ENCODE measurements around the gene ISL1.

- TF ChIP-seq, protein P1, sequence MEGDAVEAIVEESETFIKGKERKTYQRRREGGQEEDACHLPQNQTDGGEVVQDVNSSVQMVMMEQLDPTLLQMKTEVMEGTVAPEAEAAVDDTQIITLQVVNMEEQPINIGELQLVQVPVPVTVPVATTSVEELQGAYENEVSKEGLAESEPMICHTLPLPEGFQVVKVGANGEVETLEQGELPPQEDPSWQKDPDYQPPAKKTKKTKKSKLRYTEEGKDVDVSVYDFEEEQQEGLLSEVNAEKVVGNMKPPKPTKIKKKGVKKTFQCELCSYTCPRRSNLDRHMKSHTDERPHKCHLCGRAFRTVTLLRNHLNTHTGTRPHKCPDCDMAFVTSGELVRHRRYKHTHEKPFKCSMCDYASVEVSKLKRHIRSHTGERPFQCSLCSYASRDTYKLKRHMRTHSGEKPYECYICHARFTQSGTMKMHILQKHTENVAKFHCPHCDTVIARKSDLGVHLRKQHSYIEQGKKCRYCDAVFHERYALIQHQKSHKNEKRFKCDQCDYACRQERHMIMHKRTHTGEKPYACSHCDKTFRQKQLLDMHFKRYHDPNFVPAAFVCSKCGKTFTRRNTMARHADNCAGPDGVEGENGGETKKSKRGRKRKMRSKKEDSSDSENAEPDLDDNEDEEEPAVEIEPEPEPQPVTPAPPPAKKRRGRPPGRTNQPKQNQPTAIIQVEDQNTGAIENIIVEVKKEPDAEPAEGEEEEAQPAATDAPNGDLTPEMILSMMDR (conservative IDR thresholded peaks at IDR 0.05; ENCODE audit: low read depth, low read length) = no peak
- no peak for TF ChIP-seq EZH2 (IDR thresholded peaks at IDR 0.05; ENCODE audit: borderline replicate concordance, low read depth, low read length, poor library complexity, severe bottlenecking)
These were observed 36.1 kb upstream of the ISL1 start for GRCh38 chr5:51347157-51347556.
